ENCODE data around the gene APOH.
"Not testable (repeated sequence)": the region's sequence is repeated elsewhere in the genome, so short reads cannot be mapped to it uniquely, and the experiment has no call there.

APOH gene

GRCh38 chr17:66255527-66255971 lies 26.3 kb upstream of the APOH start:
- no peak overlapping the region for H3K27ac ChIP-seq
- TF ChIP-seq ZFX (IDR thresholded peaks at IDR 0.05) (no peak), CTCF (conservative IDR thresholded peaks at IDR 0.05) (no peak)

- no peak overlapping the region for H3K27ac ChIP-seq
- TF ChIP-seq CTCF (conservative IDR thresholded peaks at IDR 0.05) (peak; percentile 86), ZFX (IDR thresholded peaks at IDR 0.05) (no peak)
These were observed 25.9 kb upstream of the APOH start for GRCh38 chr17:66255112-66255511.

GRCh38 chr17:66253458-66253857 lies 24.2 kb upstream of the APOH start:
- H3K27ac ChIP-seq = not testable (repeated sequence)

GRCh38 chr17:66250686-66251085 lies 21.5 kb upstream of the APOH start:
- TF ChIP-seq ZFX (IDR thresholded peaks at IDR 0.05) = no peak
- TF ChIP-seq CTCF (conservative IDR thresholded peaks at IDR 0.05) = no peak
- no peak overlapping the region for H3K27ac ChIP-seq

GRCh38 chr17:66248285-66248684 lies 19.1 kb upstream of the APOH start:
- H3K27ac ChIP-seq = no peak overlapping the region
- TF ChIP-seq CTCF (conservative IDR thresholded peaks at IDR 0.05) (no peak), ZFX (IDR thresholded peaks at IDR 0.05) (no peak)

- no peak overlapping the region for H3K27ac ChIP-seq
- TF ChIP-seq ZFX (IDR thresholded peaks at IDR 0.05) (no peak), CTCF (conservative IDR thresholded peaks at IDR 0.05) (no peak)
These were observed 12.6 kb upstream of the APOH start for GRCh38 chr17:66241839-66242238.

- TF ChIP-seq ZFX (IDR thresholded peaks at IDR 0.05) (no peak), CTCF (conservative IDR thresholded peaks at IDR 0.05) (no peak)
- no peak overlapping the region for H3K27ac ChIP-seq
These were observed 11.4 kb upstream of the APOH start for GRCh38 chr17:66240630-66241029.

GRCh38 chr17:66240013-66240412 lies 10.8 kb upstream of the APOH start:
- no peak overlapping the region for H3K27ac ChIP-seq
- no peak for TF ChIP-seq ZFX (IDR thresholded peaks at IDR 0.05)
- TF ChIP-seq CTCF (conservative IDR thresholded peaks at IDR 0.05) = no peak

All from C4-2B (cell line).